AG09309 (cell line): ENCODE results near the gene PRR5L.
A peak's percentile ranks its signal among the peaks of the same experiment; 100 is the strongest.

ENCODE experiments used
- DNase-seq: peaks from one replicate; pipeline ENCODE4 v3.0.0-alpha.2; 2010; ENCODE audit warnings: low read depth
- H3K4me3 ChIP-seq: 2 replicates; pipeline ENCODE4 v1.5.1; 2011; ENCODE audit warnings: mild to moderate bottlenecking, low read depth, low read length, moderate library complexity; ENCODE audit not compliant: control insufficient read depth
- TF ChIP-seq, protein P1 (sequence below): IDR thresholded peaks from 2 replicates; pipeline ENCODE4 v1.5.1; 2011; ENCODE audit warnings: mild to moderate bottlenecking, low read depth, low read length, inconsistent platforms; ENCODE audit not compliant: insufficient read depth, control insufficient read depth; ENCODE audit errors: missing control alignments

Gene PRR5L

DNA sequence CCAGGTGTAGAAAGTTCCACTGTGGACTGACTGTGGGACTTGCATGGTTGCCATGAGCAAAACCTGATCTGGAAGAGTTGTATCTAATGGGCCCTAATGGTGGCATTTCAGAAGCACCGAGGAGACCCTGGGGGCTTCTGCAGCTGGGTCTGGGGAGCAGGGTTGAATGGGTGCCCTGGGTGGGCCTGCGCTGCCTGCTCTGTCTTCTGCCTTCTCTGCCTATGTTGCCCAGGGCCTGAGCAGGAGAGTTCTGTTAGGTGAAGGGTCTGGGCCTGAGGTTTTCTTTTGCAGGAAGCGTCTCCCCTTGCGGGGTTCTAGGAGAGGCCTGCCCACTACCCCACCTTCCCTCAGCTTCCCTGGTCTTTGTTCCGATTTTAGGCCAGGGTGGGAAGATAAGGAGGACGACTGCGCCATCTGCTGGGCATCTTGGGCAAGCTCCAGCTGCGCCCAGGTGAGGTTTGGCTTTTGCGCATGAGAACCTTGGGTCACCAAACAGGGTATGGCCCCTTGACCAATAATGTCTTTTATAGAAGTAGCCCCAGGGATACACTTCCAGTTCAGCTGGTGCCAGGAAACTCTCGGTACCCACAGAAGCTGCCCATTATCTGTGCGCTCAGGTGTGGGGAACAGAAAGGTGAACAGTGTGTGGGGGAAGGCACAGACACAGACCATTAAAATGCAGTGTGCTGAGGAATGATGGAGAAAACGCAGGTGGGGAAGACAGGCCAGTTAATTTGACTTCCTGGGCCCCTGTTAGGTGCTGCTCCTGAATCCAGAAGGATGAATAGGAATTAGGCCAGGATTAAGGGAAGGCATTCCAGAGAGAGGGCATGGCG lies 30.1 kb upstream of the PRR5L start:
- H3K4me3 ChIP-seq, result no peak overlapping the region
- DNase-seq, result no peak
- TF ChIP-seq, protein P1, sequence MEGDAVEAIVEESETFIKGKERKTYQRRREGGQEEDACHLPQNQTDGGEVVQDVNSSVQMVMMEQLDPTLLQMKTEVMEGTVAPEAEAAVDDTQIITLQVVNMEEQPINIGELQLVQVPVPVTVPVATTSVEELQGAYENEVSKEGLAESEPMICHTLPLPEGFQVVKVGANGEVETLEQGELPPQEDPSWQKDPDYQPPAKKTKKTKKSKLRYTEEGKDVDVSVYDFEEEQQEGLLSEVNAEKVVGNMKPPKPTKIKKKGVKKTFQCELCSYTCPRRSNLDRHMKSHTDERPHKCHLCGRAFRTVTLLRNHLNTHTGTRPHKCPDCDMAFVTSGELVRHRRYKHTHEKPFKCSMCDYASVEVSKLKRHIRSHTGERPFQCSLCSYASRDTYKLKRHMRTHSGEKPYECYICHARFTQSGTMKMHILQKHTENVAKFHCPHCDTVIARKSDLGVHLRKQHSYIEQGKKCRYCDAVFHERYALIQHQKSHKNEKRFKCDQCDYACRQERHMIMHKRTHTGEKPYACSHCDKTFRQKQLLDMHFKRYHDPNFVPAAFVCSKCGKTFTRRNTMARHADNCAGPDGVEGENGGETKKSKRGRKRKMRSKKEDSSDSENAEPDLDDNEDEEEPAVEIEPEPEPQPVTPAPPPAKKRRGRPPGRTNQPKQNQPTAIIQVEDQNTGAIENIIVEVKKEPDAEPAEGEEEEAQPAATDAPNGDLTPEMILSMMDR, result peak; percentile 92

DNA sequence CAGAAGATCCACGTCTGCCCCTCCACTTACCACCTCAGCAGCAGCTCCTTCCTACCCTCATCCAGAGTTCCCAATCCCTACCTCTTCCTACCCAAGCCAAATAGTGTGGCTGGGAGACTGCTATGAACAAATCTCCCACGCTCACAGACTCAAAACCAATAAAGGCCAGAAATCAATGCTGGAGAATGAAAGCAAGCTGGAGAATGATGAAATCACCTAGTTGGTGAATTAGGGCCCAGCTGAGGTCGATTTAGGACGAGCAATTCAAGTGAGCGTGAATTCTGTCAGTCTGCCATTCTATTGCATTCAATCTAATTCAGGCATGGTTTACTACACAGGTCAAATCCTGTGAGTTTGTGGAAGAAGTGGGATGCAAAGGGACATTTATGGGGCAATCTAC lies 29.3 kb upstream of the PRR5L start:
- TF ChIP-seq, protein P1, result no peak
- no peak overlapping the region for H3K4me3 ChIP-seq
- DNase-seq, result no peak

DNA sequence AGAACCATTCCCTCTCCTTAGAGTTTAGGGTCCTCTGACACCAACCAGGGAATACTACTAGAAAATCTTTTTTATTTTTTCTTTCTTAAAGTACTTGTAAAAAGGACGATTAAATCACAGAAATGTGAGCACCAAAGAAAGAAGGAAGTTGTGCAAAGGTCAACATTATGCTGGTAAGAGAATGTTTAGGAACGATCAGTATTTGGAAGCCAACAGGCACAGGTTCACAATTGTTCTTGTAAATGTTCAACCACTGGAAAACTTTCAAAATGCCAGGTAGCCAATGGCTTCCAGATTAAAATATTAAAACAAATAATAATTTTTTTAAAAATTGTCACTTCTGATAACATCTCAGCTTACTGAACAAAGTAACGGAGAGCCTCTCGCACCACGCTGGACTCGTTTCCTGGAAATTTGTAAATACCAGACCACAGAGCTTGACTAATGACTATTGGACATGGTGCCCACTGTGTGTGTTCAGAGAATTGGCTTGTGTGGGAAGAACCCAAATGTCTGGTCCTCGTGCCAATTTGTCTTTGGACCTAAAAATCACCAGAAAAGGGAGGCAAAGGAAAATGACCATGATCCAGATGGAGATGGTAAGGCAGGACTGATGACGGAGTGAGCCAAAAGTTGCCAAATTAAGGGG lies 27.6 kb upstream of the PRR5L start:
- TF ChIP-seq, protein P1, result no peak
- H3K4me3 ChIP-seq, result no peak overlapping the region
- DNase-seq, result no peak

DNA sequence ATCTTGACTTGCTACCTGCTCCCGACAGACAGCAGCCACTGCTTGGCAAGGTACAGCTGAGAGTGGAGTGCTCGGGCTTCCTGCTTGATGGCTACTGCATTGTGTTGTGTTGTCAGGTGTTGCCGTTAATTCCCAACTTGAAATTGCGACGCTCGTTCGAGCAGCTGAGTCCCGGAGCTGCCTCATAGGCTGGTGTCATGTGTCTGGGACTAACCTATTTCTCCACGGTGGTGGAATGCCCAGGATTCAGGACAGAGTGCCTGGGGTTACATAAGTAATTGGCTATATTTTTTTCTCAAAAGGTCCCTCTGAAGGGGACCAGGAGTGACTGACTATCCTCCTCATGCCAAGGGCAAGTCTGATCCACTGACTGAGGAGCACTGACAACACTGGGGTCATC lies 25.4 kb upstream of the PRR5L start:
- no peak overlapping the region for H3K4me3 ChIP-seq
- TF ChIP-seq, protein P1, result no peak
- no peak for DNase-seq

DNA sequence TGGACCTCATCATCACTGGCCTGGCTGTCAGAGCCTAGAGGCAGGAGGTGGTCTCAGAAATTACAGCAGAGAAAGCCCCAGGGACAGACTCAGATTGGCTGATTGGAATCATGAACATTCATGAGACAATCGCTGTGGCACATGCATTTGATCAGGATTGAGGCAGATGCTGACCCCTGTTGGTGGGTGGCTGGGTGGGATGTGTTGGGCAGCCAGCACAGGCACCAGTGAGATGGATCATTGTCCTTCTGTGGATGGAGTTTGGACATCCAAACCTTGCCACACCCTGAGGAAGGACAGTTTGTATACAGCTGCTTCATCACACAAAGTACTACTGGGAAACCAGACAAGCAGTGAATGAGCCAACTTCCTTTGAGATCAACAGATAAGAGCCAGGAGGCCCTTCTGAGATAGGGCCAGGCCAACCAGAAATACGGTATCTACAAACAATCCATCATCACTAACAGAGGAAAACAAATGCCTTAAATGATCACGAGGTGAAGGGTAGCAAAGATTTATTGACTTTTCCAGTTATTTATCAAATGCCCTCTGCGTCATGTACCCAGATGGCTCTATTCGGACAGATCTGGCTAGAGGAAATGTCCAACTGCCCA lies 24.2 kb upstream of the PRR5L start:
- H3K4me3 ChIP-seq, result no peak overlapping the region
- DNase-seq, result no peak
- TF ChIP-seq, protein P1, result no peak

DNA sequence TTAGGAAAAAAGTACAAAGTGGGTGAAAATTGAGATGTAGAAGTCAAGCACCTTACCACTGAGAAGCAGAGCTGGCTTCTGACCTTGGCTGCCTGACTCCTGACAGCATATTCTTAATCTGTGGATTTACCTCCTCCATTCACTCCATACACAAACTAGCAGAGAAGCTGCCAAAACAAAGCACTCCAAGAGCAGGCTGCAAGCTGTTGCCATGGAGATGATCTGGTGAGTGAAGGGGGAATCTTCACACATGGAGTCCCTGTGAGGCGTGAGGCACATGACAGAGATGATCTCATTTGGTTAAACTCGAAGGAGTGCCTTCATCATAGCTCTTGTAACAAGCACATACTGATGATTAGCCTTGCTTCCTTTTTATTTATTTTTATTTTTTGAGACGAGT lies 23.0 kb upstream of the PRR5L start:
- no peak overlapping the region for H3K4me3 ChIP-seq
- no peak for DNase-seq
- TF ChIP-seq, protein P1, result no peak
